PC-3 (cell line): Measurements from ENCODE around the gene SCO1. TPM values are rescaled to one million over a fixed set of nuclear protein-coding genes. Genes with fewer than 3 reads are reported as not detected.

Experiments
- ATAC-seq: fragments of 200-7000 bp; cut with Tn5 transposase; 2 replicates; pipeline ENCODE4 v1.9.1; 2020; ENCODE audit warnings: mild to moderate bottlenecking, moderate library complexity
- BruUV-seq: library from RNA; stranded (reverse); fragments of 400-500 nt; replicated peaks from 2 replicates; lab custom pipeline; 2021; lab: Mats Ljungman, UMichigan
- CTCF ChIA-PET: fragments of 300-600 bp; sonication (Branson Sonifier 250); formaldehyde crosslinking; loops from one replicate; lab custom pipeline; 2022; ENCODE audit warnings: antibody characterized with exemption; lab: Charles Lee
- POLR2A ChIA-PET: fragments of 300-600 bp; sonication (Branson Sonifier 250); formaldehyde crosslinking; loops from one replicate; lab custom pipeline; 2022; ENCODE audit warnings: antibody characterized with exemption; ENCODE audit not compliant: unreplicated experiment; lab: Charles Lee
- DNase-seq: peaks from one replicate; pipeline ENCODE4 v3.0.0-alpha.2; 2015
- H2AFZ ChIP-seq: fragments of 300-600 bp; sonication (generic); 2 replicates; pipeline ENCODE4 v1.6.0; 2016; ENCODE audit warnings: antibody characterized with exemption, low read length
- H3F3A ChIP-seq: fragments of 300-600 bp; sonication (generic); one replicate; pipeline ENCODE4 v1.6.0; 2017; ENCODE audit warnings: antibody characterized with exemption, low read length, control low read depth, mild to moderate bottlenecking; ENCODE audit not compliant: unreplicated experiment
- H3K27ac ChIP-seq: fragments of 300-600 bp; sonication (generic); 2 replicates; pipeline ENCODE4 v1.5.1; 2016; ENCODE audit warnings: mild to moderate bottlenecking, low read length
- H3K27me3 ChIP-seq: fragments of 300-600 bp; sonication (generic); 2 replicates; pipeline ENCODE4 v1.6.1; 2016; ENCODE audit warnings: low read length, mixed read lengths
- H3K36me3 ChIP-seq: fragments of 300-600 bp; sonication (generic); 2 replicates; pipeline ENCODE4 v1.6.1; 2016; ENCODE audit warnings: low read depth, mixed run types, low read length, mixed read lengths
- H3K4me1 ChIP-seq: fragments of 300-600 bp; sonication (generic); 2 replicates; pipeline ENCODE4 v1.5.1; 2016; ENCODE audit warnings: low read length; ENCODE audit not compliant: insufficient read depth
- H3K4me2 ChIP-seq: fragments of 300-600 bp; sonication (generic); 2 replicates; pipeline ENCODE4 v1.6.0; 2016; ENCODE audit warnings: low read length
- H3K4me3 ChIP-seq: fragments of 300-600 bp; sonication (generic); 2 replicates; pipeline ENCODE4 v1.5.1; 2016; ENCODE audit warnings: mild to moderate bottlenecking, low read length, mixed read lengths
- H3K79me2 ChIP-seq: fragments of 300-600 bp; sonication (generic); 2 replicates; pipeline ENCODE4 v1.6.1; 2017; ENCODE audit warnings: low read length, mixed read lengths
- H3K9ac ChIP-seq: fragments of 300-600 bp; sonication (generic); 2 replicates; pipeline ENCODE4 v1.6.0; 2016; ENCODE audit warnings: mild to moderate bottlenecking, low read length
- H3K9me2 ChIP-seq: fragments of 300-600 bp; sonication (generic); replicated peaks from 2 replicates; pipeline ENCODE4 v1.6.1; 2016; ENCODE audit warnings: mixed run types, low read length, mixed read lengths
- H3K9me3 ChIP-seq: fragments of 300-600 bp; sonication (generic); 2 replicates; pipeline ENCODE4 v1.6.1; 2016; ENCODE audit warnings: low read length, mixed read lengths
- H4K20me1 ChIP-seq: fragments of 300-600 bp; sonication (generic); 2 replicates; pipeline ENCODE4 v1.6.1; 2016; ENCODE audit warnings: low read length, mixed read lengths
- EZH2 ChIP-seq: fragments of 300-600 bp; sonication (generic); IDR thresholded peaks from one replicate; pipeline ENCODE4 v1.6.1; 2017; ENCODE audit warnings: antibody characterized with exemption, mild to moderate bottlenecking, low read length; ENCODE audit not compliant: unreplicated experiment
- EZH2phosphoT487 ChIP-seq: fragments of 300-600 bp; sonication (generic); IDR thresholded peaks from 2 replicates; pipeline ENCODE4 v1.6.1; 2018; ENCODE audit warnings: mild to moderate bottlenecking, antibody characterized with exemption, low read length, borderline replicate concordance
- intact Hi-C: fragments of 100-400 bp; cut with micrococcal nuclease; formaldehyde crosslinking; loops from 2 replicates; pipeline ENCODE4 v1.9.0; 2023
- total RNA-seq: library from RNA; depleted of rRNA; stranded (reverse); fragments of >200 nt; gene quantifications from 2 replicates; pipeline ENCODE4 v1.2.3, GENCODE V29; 2014
- TF ChIP-seq, protein P1 (sequence below): fragments of 300-600 bp; sonication (generic); conservative IDR thresholded peaks from 2 replicates; pipeline ENCODE4 v1.5.1; 2017; ENCODE audit warnings: antibody characterized with exemption, low read depth, mild to moderate bottlenecking, low read length

SCO1 gene
- total RNA-seq, 1 experiment from 2014 or later: 59.7 TPM

DNA sequence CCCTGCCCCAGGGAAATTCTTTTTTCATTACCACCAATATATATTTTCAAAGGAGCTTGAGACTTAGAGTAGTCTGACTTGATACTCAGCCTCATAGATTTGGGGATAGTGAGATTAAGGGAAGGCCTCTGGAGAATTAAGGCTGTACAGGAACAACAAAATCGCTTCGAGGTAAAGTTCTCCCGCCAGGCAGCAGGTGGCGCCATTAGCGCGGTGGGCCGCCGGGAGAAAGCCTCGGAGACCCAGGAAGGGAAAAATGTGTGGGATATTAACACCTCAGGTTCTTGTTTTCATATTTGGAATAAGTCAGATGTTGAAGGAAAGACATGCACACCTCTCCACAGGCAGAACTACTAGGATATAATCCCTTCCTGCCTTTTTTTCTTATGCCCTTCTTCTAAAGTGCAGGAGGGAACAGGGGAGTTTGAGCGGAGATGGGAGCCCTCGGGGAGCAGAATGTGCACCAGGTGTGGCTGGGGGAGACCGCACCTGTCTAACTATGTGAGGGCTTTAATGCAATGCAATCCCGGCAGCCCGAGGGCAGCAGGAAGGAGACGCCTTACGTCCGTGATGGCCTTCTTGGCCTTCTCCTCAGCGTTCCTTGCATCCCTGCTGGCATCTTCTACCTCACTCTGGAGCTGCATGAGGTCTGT, 66.2 kb downstream of the SCO1 start:
- ATAC-seq (peak; percentile 29; the same call in 1 of the 2 replicates), DNase-seq (peak; percentile 29)
- no peak overlapping the region for H2AFZ ChIP-seq
- no peaks in the 10 kb centered on the region for H3K27me3 ChIP-seq
- H3K36me3 ChIP-seq: no peaks in the 10 kb centered on the region
- no peaks in the 10 kb centered on the region for H3F3A ChIP-seq
- no peaks in the 10 kb centered on the region for H3K9me2 ChIP-seq
- POLR2A ChIA-PET: interaction anchor here (0.6 kb wide), 1 partner anchor 36 kb away, joined by 3 read pairs; no protein-coding TSS in a partner anchor
- H3K9me3 ChIP-seq: no peaks in the 10 kb centered on the region
- H3K4me1 ChIP-seq: no peaks in the 10 kb centered on the region
- BruUV-seq: no TSS peak
- no peak overlapping the region for H3K4me2 ChIP-seq
- H3K4me3 ChIP-seq: no peak overlapping the region
- no peak for TF ChIP-seq EZH2
- TF ChIP-seq, protein P1, sequence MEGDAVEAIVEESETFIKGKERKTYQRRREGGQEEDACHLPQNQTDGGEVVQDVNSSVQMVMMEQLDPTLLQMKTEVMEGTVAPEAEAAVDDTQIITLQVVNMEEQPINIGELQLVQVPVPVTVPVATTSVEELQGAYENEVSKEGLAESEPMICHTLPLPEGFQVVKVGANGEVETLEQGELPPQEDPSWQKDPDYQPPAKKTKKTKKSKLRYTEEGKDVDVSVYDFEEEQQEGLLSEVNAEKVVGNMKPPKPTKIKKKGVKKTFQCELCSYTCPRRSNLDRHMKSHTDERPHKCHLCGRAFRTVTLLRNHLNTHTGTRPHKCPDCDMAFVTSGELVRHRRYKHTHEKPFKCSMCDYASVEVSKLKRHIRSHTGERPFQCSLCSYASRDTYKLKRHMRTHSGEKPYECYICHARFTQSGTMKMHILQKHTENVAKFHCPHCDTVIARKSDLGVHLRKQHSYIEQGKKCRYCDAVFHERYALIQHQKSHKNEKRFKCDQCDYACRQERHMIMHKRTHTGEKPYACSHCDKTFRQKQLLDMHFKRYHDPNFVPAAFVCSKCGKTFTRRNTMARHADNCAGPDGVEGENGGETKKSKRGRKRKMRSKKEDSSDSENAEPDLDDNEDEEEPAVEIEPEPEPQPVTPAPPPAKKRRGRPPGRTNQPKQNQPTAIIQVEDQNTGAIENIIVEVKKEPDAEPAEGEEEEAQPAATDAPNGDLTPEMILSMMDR: peak; percentile 79
- H4K20me1 ChIP-seq: no peaks in the 10 kb centered on the region
- CTCF ChIA-PET: no interaction called here
- H3K9ac ChIP-seq: no peak overlapping the region
- no peaks in the 10 kb centered on the region for H3K79me2 ChIP-seq
- H3K27ac ChIP-seq: no peak overlapping the region
- intact Hi-C loops: no loop called here

DNA sequence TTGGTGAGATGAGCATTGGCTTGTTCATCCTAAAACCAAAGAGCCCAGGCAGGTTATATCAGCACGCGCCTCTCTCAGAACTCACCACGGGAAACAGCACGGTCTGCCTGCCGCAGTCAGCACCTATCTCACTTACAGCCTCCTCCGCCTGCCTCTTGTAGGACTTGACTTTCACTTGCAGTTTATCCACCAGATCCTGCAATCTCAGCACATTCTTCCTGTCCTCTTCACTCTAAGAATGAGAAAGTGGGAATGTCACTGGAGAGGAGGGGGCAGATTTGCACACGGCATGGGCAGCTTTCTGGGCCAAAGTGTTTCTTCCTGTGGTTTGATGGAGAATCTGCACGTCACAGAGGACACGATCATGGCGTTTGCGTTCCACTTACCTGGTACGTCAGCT, 67.6 kb downstream of the SCO1 start:
- ChIA-PET POLR2A (no interaction called here), CTCF (no interaction called here)
- no peaks in the 10 kb centered on the region for H3K9me3 ChIP-seq
- ATAC-seq (no peak), DNase-seq (no peak)
- H3K27me3 ChIP-seq: no peaks in the 10 kb centered on the region
- H3K79me2 ChIP-seq: no peaks in the 10 kb centered on the region
- intact Hi-C loops: no loop called here
- BruUV-seq: no TSS peak
- TF ChIP-seq EZH2phosphoT487: no peak
- TF ChIP-seq EZH2: no peak
- TF ChIP-seq, protein P1: no peak
- H3K36me3 ChIP-seq: no peaks in the 10 kb centered on the region
- H3K27ac ChIP-seq: no peak overlapping the region
- no peak overlapping the region for H3K4me3 ChIP-seq
- no peaks in the 10 kb centered on the region for H3F3A ChIP-seq
- no peaks in the 10 kb centered on the region for H4K20me1 ChIP-seq
- H2AFZ ChIP-seq: no peak overlapping the region
- H3K9me2 ChIP-seq: no peaks in the 10 kb centered on the region
- no peak overlapping the region for H3K9ac ChIP-seq
- H3K4me1 ChIP-seq: no peaks in the 10 kb centered on the region
- no peak overlapping the region for H3K4me2 ChIP-seq

DNA sequence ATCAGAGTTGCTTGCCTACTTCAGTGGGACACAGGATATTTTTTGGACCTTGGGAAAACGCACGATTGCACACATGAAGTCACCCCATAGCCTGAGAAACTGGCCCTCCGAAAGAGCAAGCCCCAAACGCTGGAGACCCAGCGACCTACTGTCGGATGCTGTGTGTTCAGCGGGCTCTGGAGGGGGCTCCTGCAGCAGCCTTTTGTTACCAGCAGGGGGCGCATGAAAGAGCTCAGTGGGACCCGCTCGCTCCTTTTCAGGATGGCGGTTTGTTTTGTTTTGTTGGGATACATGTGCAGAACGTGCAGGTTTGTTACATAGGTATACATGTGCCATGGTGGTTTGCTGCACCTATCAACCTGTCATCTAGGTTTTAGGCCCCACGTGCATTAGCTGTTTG, 68.6 kb downstream of the SCO1 start:
- no TSS peak for BruUV-seq
- no peaks in the 10 kb centered on the region for H3K36me3 ChIP-seq
- ATAC-seq: no peak

More for the DNA sequence above, 68.6 kb downstream of the SCO1 start:
- intact Hi-C loops: no loop called here
- Histone ChIP-seq H3K4me2 (no peak overlapping the region), H3K4me3 (no peak overlapping the region), H3K27me3 (no peaks in the 10 kb centered on the region), H3K79me2 (no peaks in the 10 kb centered on the region), H3F3A (no peaks in the 10 kb centered on the region), H2AFZ (no peak overlapping the region), H3K27ac (no peak overlapping the region), H4K20me1 (no peaks in the 10 kb centered on the region), H3K9me2 (no peaks in the 10 kb centered on the region), H3K9me3 (no peaks in the 10 kb centered on the region), H3K9ac (no peak overlapping the region), H3K4me1 (no peaks in the 10 kb centered on the region)
- POLR2A ChIA-PET: no interaction called here
- DNase-seq: no peak
- CTCF ChIA-PET: no interaction called here
- no peak for TF ChIP-seq EZH2
- no peak for TF ChIP-seq EZH2phosphoT487
- TF ChIP-seq, protein P1: peak; percentile 41; the same call in 1 of the 2 replicates
